AG04449 (cell line): ENCODE measurements around the gene EXOC7.

Source experiments
- CTCF ChIA-PET: fragments of 350-600 bp; formaldehyde crosslinking; extraction: SDS; loops from one replicate; lab custom pipeline; 2021; ENCODE audit warnings: antibody characterized with exemption; lab: Yijun Ruan, JAX
- POLR2A ChIA-PET: fragments of 400-600, 350-600 bp; formaldehyde crosslinking; extraction: SDS; loops from one replicate; lab custom pipeline; 2020; ENCODE audit warnings: antibody characterized with exemption, inconsistent platforms; lab: Yijun Ruan, JAX
- DNase-seq: peaks from one replicate; pipeline ENCODE4 v3.0.0-alpha.2; 2010; ENCODE audit warnings: low read depth, low spot score
- H3K4me3 ChIP-seq: 2 replicates; pipeline ENCODE4 v1.5.1; 2011; ENCODE audit warnings: low read depth, mild to moderate bottlenecking, control low read depth, low read length
- TF ChIP-seq, protein P1 (sequence below): IDR thresholded peaks from one replicate; pipeline ENCODE4 v1.5.1; 2011; ENCODE audit warnings: mild to moderate bottlenecking, moderate library complexity, low read length, control low read depth, inconsistent platforms; ENCODE audit not compliant: insufficient read depth; ENCODE audit errors: missing control alignments

Gene EXOC7

DNA sequence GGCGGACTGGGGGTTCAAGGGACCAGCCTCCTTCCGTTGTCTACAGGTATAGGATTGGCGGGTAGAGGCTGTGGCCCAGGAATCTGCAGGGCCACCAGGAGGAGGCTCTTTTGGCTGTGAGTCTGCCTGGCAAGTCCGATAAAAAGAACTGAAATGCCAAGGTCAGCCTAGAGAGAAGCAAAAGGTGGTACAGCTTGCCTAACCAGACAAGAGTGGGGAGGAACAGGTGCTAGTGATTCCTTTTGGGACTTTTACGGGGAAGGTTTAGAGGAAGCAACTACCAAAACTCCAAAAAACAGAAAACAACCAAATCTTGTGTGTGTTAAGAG is 70.8 kb downstream of the EXOC7 start:
- TF ChIP-seq, protein P1, sequence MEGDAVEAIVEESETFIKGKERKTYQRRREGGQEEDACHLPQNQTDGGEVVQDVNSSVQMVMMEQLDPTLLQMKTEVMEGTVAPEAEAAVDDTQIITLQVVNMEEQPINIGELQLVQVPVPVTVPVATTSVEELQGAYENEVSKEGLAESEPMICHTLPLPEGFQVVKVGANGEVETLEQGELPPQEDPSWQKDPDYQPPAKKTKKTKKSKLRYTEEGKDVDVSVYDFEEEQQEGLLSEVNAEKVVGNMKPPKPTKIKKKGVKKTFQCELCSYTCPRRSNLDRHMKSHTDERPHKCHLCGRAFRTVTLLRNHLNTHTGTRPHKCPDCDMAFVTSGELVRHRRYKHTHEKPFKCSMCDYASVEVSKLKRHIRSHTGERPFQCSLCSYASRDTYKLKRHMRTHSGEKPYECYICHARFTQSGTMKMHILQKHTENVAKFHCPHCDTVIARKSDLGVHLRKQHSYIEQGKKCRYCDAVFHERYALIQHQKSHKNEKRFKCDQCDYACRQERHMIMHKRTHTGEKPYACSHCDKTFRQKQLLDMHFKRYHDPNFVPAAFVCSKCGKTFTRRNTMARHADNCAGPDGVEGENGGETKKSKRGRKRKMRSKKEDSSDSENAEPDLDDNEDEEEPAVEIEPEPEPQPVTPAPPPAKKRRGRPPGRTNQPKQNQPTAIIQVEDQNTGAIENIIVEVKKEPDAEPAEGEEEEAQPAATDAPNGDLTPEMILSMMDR: no peak
- CTCF ChIA-PET: interaction anchor here (1.1 to 7.0 kb wide), 6 partner anchors 10 to 127 kb away, joined by 3 to 50 read pairs (median 4); no protein-coding TSS in a partner anchor

DNA sequence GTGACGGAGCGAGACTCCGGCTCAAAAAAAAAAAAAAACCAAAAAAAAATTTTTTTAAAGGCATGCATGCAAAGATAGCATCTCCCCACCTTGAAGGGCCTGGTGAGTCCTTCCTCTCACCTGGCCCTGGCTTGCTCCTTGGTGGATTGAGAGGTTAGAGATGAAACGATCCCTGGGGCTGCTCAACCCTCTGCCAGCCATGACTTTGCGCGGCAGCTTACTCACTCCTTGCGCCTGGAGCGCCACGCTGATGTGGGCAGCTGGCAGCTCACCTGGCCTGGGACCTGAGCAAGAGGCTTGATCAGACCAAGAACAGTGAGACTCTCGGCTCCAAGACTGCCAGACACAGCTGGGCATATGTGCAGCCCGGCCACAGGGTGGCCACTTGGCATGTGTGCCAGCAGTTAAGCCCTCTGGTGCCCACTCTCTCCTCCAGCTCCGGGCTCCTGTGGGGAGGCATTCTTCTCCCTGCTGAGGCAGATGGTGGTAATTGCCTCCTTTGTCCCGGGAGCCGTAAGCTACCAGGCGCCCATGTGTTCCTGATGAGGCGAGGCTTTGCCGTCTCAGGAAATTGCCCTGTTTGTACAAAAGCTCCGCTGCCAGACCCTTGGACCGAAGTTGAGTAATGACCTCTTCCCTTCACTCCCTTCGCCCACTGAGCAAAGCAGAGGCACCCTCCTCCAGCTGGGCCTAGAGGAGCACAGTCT is 71.4 kb downstream of the EXOC7 start:
- ChIA-PET POLR2A (interaction anchor here (0.7 kb wide), 1 partner anchor 516 kb away, joined by 3 read pairs; no protein-coding TSS in a partner anchor), CTCF (interaction anchor here (0.7 to 7.0 kb wide), 7 partner anchors 10 to 126 kb away, joined by 3 to 50 read pairs (median 4); no protein-coding TSS in a partner anchor)
- TF ChIP-seq, protein P1: no peak
- DNase-seq: no peak
- no peak overlapping the region for H3K4me3 ChIP-seq

More for the DNA sequence above, 70.8 kb downstream of the EXOC7 start:
- POLR2A ChIA-PET: no interaction called here
- no peak overlapping the region for H3K4me3 ChIP-seq
- no peak for DNase-seq
